ENCODE data around the gene RELL1.

- TF ChIP-seq CTCF (IDR thresholded peaks at IDR 0.05) (no peak), POLR2A (IDR thresholded peaks at IDR 0.05) (no peak)
Measured at GRCh38 chr4:37594099-37594498, 92.1 kb downstream of the RELL1 start.

All from body of pancreas (tissue), 4 donors.